Heart left ventricle (tissue), 16 donors: Measurements from ENCODE around the gene PPP1R12B. TPM values are rescaled to one million over a fixed set of nuclear protein-coding genes. Genes with fewer than 3 reads are reported as not detected.

ENCODE experiments used
- ATAC-seq, 4 donors: fragments of 200-7000 bp; cut with Tn5 transposase; one replicate each; pipeline ENCODE4 v1.9.1; 2020 to 2022; ENCODE audit warnings: moderate library complexity in 4 of 4, mild to moderate bottlenecking in 3 of 4, moderate number of reproducible peaks in 1 of 4
- DNase-seq, 5 donors: peaks; one replicate each; pipeline ENCODE4 v3.0.0-alpha.2; 2020
- H3K27ac ChIP-seq, 12 donors: fragments of 200-600 bp; sonication (generic) in 4 of 12; one replicate each; pipeline versions ENCODE4 v1.5.0 to v1.8.0; 2016 to 2022; ENCODE audit warnings: mild to moderate bottlenecking in 2 of 12
- H3K27me3 ChIP-seq, 9 donors: fragments of 200-600 bp; sonication (generic) in 2 of 9; one replicate each; pipeline versions ENCODE4 v1.5.1 to v1.8.0; 2016 to 2022; ENCODE audit warnings: mild to moderate bottlenecking in 3 of 9
- H3K36me3 ChIP-seq, 9 donors: fragments of 200-600 bp; sonication (generic) in 2 of 9; one replicate each; pipeline versions ENCODE4 v1.5.0 to v1.8.0; 2018 to 2022; ENCODE audit warnings: mild to moderate bottlenecking in 2 of 9
- H3K4me1 ChIP-seq, 12 donors: fragments of 200-600 bp; sonication (generic) in 4 of 12; one replicate each; pipeline versions ENCODE4 v1.5.0 to v1.8.0; 2016 to 2022; ENCODE audit warnings: mild to moderate bottlenecking in 3 of 12
- H3K4me3 ChIP-seq, 12 donors: fragments of 200-600 bp; sonication (generic) in 4 of 12; one replicate each; pipeline versions ENCODE4 v1.5.0 to v1.8.0; 2017 to 2022; ENCODE audit warnings: mild to moderate bottlenecking in 9 of 12, moderate library complexity in 4 of 12
- H3K9me3 ChIP-seq, 12 donors: fragments of 200-600 bp; sonication (generic) in 4 of 12; one replicate each; pipeline versions ENCODE4 v1.5.0 to v1.8.0; 2016 to 2022; ENCODE audit warnings: mild to moderate bottlenecking in 1 of 12
- POLR2A ChIP-seq, 2 donors: fragments of 450-650 bp; IDR thresholded peaks; one replicate each; pipeline ENCODE4 v1.6.1; 2017; ENCODE audit warnings: antibody characterized with exemption in 2 of 2, mild to moderate bottlenecking in 2 of 2, moderate library complexity in 2 of 2
- WGBS, 4 donors: extraction: QIAGEN DNeasy Blood & Tissue Kit in 2 of 4; methylation state at CpG; one replicate each; pipeline versions ENCODE4 v1.1.5 to v1.1.7; 2013 to 2018; 5-methylcytosine and 5-hydroxymethylcytosine counted together
- intact Hi-C, 10 donors: fragments of 100-400 bp; cut with DNase I; formaldehyde crosslinking; loops; one replicate each; pipeline versions ENCODE4 v1.11.1 to v1.14.2; 2022
- polyA plus RNA-seq, 2 donors: library from polyadenylated mRNA; stranded (reverse); fragments of 200-250 nt; gene quantifications; one replicate each; pipeline ENCODE4 v1.2.3, GENCODE V29; 2013
- total RNA-seq, 9 donors: library from RNA; depleted of rRNA in 2 of 9; stranded (reverse); fragments of >200 nt in 2 of 9; fragmentation: NEBNext Ultra II Directional in 3 of 9; extraction: Animal tissue kit (Norgen Biotek cat#: 25700) in 3 of 9; gene quantifications; one replicate each; pipeline versions ENCODE4 v1.1.0 to v1.2.4, GENCODE V29; 2016 to 2023
- TF ChIP-seq, protein P1 (sequence below), 12 donors: fragments of 200-600 bp; sonication (generic) in 4 of 12; IDR thresholded peaks; one replicate each; pipeline versions ENCODE4 v1.5.0 to v1.8.0; 2018 to 2022; ENCODE audit warnings: antibody characterized with exemption in 12 of 12, mild to moderate bottlenecking in 5 of 12
- donor health status: ischemic (EF 13 %, LVEDD 7.1; RV severe dilation, severe dysfunction).
- donor health status: healthy with polysubstance abuse.
- donor health status: DM: no; HTN: yes; CAD: no.
- donor health status: DM: no; HTN: no; CAD: no.
- donor health status: ischemic (EF 25% LVEDD 6.9; RV normal size, moderate dysfunction).
- donor health status: ischemic (EF 25% LVEDD 5.7; RV mildly dilated, moderate dysfunction).
- donor health status: healthy.
- donor health status: DM: yes; HTN: yes; CAD: no.
- donor health status: ischemic (EF 35%, LVEDD 5.7; RV mildly dilated, moderate dysfunction).
- donor health status: nonischemic (EF 11% LVEDD 7.7; RV severe dilation, severe dysfunction).
- donor health status: DM: yes; HTN: yes; CAD: no.
- donor health status: PGD.
- donor health status: ischemic (EF 29% LVEDD 5.4; RV normal size, mild dysfunction).
- donor health status: nonischemic (EF 23%, LVEDD 6.1; RV moderate dilation, normal function).

Gene PPP1R12B
- total and polyA plus RNA-seq, 11 donors: 49.9 to 972 (median 559) TPM

DNA sequence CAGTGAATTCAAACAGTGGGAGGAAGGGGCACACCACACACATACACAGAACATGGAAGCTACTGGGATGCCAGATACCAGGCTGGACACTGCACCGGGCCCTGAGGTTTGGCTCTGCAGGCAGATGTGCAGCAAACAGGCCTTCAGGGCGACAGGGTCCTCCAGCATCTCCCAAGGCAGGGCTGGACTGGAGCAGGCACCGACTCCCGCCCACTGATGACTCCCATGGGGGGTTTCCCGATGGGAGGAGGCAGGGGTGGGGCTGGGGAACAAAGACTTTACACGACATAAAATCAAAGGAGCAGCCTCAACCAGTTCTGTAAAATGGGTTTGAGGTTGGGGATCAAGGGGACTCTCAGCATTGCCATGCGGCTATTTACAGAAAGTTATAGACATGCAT lies 243.6 kb downstream of the PPP1R12B start:
- ATAC-seq: no peak
- Histone ChIP-seq H3K27me3 (peaks cover 0 to 31% (median 0%) of the 10 kb centered on the region in 9 donors), H3K4me3 (no peak overlapping the region), H3K27ac (peak overlapping the region in 7 of 12 donors; percentile 3 to 92 (median 72)), H3K4me1 (peaks cover 9 to 72% (median 56%) of the 10 kb centered on the region in 12 donors), H3K36me3 (peaks cover 0 to 13% (median 0%) of the 10 kb centered on the region in 9 donors), H3K9me3 (no peaks in the 10 kb centered on the region)
- no peak for TF ChIP-seq POLR2A (IDR thresholded peaks at IDR 0.05)
- TF ChIP-seq, protein P1, sequence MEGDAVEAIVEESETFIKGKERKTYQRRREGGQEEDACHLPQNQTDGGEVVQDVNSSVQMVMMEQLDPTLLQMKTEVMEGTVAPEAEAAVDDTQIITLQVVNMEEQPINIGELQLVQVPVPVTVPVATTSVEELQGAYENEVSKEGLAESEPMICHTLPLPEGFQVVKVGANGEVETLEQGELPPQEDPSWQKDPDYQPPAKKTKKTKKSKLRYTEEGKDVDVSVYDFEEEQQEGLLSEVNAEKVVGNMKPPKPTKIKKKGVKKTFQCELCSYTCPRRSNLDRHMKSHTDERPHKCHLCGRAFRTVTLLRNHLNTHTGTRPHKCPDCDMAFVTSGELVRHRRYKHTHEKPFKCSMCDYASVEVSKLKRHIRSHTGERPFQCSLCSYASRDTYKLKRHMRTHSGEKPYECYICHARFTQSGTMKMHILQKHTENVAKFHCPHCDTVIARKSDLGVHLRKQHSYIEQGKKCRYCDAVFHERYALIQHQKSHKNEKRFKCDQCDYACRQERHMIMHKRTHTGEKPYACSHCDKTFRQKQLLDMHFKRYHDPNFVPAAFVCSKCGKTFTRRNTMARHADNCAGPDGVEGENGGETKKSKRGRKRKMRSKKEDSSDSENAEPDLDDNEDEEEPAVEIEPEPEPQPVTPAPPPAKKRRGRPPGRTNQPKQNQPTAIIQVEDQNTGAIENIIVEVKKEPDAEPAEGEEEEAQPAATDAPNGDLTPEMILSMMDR (IDR thresholded peaks at IDR 0.05): no peak
- DNase-seq: peak in 1 of 5 donors; percentile 28
- intact Hi-C loops: loop anchor here in 2 of 10 donors (10.0 kb wide), 2 partner anchors 87 to 247 kb away; partner anchors contain the start of genes PPP1R12B (in 2 of the 2) and UBE2T (in 2 of the 2)
- WGBS, 4 donors: 61 to 79% (median 72%) methylated on average over 7 of the region's 7 CpGs

DNA sequence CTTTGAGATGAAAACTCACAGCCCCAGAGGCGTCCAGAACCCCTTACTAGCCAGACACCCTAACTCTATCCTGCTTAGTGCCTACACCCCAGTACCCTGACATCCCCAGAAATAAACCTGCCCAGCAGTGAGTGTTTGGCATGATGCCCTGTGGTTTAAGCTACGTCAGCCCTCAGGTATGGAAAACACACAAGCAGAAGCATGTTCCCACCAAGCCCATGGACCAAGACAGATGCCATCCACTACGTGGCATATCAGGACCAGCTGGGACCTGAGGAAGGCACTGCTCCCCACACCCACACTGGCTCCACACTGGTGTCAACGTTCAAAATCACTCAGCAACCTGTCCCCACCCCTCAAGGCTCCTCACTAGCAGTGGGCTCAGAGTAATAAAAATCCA lies 245.3 kb downstream of the PPP1R12B start:
- ATAC-seq: no peak
- Histone ChIP-seq H3K36me3 (peaks cover 0 to 22% (median 0%) of the 10 kb centered on the region in 9 donors), H3K4me3 (no peak overlapping the region), H3K27me3 (peaks cover 0 to 39% (median 0%) of the 10 kb centered on the region in 9 donors), H3K27ac (peak overlapping the region in 8 of 12 donors; percentile 5 to 92 (median 68)), H3K9me3 (no peaks in the 10 kb centered on the region), H3K4me1 (peaks cover 4 to 55% (median 39%) of the 10 kb centered on the region in 12 donors)
- intact Hi-C loops: loop anchor here in 2 of 10 donors (10.0 kb wide), 2 partner anchors 89 to 249 kb away; partner anchors contain the start of genes PPP1R12B (in 2 of the 2) and UBE2T (in 2 of the 2)
- no peak for DNase-seq
- WGBS, 4 donors: 57 to 77% (median 66%) methylated on average over 4 of the region's 4 CpGs
- TF ChIP-seq, protein P1 (IDR thresholded peaks at IDR 0.05): no peak
- TF ChIP-seq POLR2A (IDR thresholded peaks at IDR 0.05): no peak

DNA sequence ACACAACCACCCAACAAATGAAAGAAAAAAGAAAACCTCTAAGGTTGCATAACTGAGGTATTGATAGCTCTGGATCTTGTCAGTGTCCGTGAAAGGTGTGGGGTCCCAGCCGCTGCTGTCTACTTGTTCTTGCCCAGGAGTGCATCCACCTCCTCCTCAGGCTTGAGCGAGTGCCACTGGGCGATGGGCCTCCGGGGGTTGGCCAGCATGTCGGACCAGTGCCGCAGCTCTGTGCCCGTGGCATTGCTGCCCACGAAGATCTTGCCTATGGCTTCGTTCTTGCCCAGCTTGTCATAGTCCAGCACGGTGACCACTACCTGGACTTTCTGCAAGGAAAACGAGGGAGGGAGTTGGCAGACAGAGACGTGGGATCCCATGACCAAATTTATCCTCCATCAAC lies 248.1 kb downstream of the PPP1R12B start:
- Histone ChIP-seq H3K27me3 (peaks cover 0 to 50% (median 0%) of the 10 kb centered on the region in 9 donors), H3K27ac (no peak overlapping the region), H3K36me3 (peaks cover 0 to 42% (median 0%) of the 10 kb centered on the region in 9 donors), H3K9me3 (no peaks in the 10 kb centered on the region), H3K4me3 (no peak overlapping the region), H3K4me1 (peaks cover 0 to 34% (median 21%) of the 10 kb centered on the region in 12 donors)
- ATAC-seq (no peak), DNase-seq (no peak)
- no peak for TF ChIP-seq POLR2A (IDR thresholded peaks at IDR 0.05)
- TF ChIP-seq, protein P1 (IDR thresholded peaks at IDR 0.05): no peak
- WGBS, 4 donors: 89 to 97% (median 93%) methylated on average over 13 of the region's 13 CpGs
- intact Hi-C loops: loop anchor here in 2 of 10 donors (10.0 kb wide), 2 partner anchors 92 to 252 kb away; partner anchors contain the start of genes PPP1R12B (in 2 of the 2) and UBE2T (in 2 of the 2)

DNA sequence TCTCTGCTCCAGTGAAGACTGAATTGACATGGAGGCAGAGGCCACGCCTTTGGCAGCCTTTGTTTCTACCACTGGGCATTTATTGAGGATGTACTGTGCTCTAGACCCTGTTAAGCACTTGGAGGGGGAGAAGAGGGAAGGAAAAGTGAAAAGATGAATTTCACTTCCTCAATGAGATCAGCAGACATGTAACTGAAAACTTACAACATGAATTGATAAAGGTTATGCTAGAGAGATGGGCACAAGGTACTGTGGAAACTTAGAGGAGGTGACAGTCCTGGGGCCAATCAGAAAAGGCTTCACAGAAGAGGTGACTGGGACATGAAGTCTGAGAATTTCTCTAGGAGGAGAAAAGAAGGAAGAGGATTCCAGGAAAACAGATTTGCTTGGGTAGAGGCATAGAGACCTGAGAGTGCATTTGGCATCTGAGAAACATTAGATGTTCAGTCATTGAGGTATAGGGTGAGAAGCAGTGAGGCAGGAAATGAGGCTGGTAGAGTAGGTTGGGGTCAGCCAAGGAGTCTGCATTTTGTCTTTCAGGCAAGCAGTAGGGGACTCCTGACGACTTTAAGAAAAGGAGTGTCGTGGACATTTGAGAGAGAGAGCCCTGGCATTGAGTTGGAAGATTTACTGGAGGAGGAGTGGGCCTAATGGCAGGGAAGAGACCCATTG lies 248.7 kb downstream of the PPP1R12B start:
- intact Hi-C loops: loop anchor here in 2 of 10 donors (10.0 kb wide), 2 partner anchors 92 to 252 kb away; partner anchors contain the start of genes PPP1R12B (in 2 of the 2) and UBE2T (in 2 of the 2)
- Histone ChIP-seq H3K27me3 (peaks cover 0 to 56% (median 0%) of the 10 kb centered on the region in 9 donors), H3K27ac (no peak overlapping the region), H3K4me1 (peaks cover 0 to 28% (median 16%) of the 10 kb centered on the region in 12 donors), H3K9me3 (no peaks in the 10 kb centered on the region), H3K4me3 (no peak overlapping the region), H3K36me3 (peaks cover 0 to 40% (median 2%) of the 10 kb centered on the region in 9 donors)
- no peak for DNase-seq
- 93 to 99% (median 96%) methylated on average over 3 of the region's 3 CpGs for WGBS, 4 donors
- ATAC-seq: no peak
- TF ChIP-seq, protein P1 (IDR thresholded peaks at IDR 0.05): no peak
- no peak for TF ChIP-seq POLR2A (IDR thresholded peaks at IDR 0.05)
